Stimulated activated naive CD8-positive, alpha-beta T cell treated with anti-CD3 and anti-CD28 coated beads, Interleukin-15, amount 100 ng/mL, for 72 hours (primary cell): ENCODE results near the gene KRTAP10-10.
"Not testable (repeated sequence)": the region's sequence is repeated elsewhere in the genome, so short reads cannot be mapped to it uniquely, and the experiment has no call there.

Source experiments
- ATAC-seq: fragments of 150-1000 bp; cut with Tn5 transposase; 2 replicates; pipeline ENCODE4 v1.10.0; 2021; ENCODE audit warnings: mild to moderate bottlenecking, moderate library complexity
- DNase-seq, 2 donors: peaks; one replicate each; pipeline ENCODE4 v3.0.0; 2021 to 2022
- H3K27ac Mint-ChIP-seq, 2 donors: one replicate each; pipeline ENCODE4 v1.8.0; 2022; ENCODE audit warnings: mild to moderate bottlenecking in 2 of 2, mixed read lengths in 2 of 2, moderate library complexity in 2 of 2
- H3K27me3 Mint-ChIP-seq: one replicate; pipeline ENCODE4 v1.8.0; 2022; ENCODE audit warnings: mixed read lengths
- H3K4me1 Mint-ChIP-seq: one replicate; pipeline ENCODE4 v1.8.0; 2022; ENCODE audit warnings: mild to moderate bottlenecking, mixed read lengths
- H3K4me3 Mint-ChIP-seq, 2 donors: one replicate each; pipeline ENCODE4 v1.8.0; 2022; ENCODE audit warnings: mild to moderate bottlenecking in 2 of 2, mixed read lengths in 2 of 2, moderate library complexity in 1 of 2
- H3K9me3 Mint-ChIP-seq, 2 donors: one replicate each; pipeline ENCODE4 v1.8.0; 2022; ENCODE audit warnings: mixed read lengths in 2 of 2

Gene KRTAP10-10

DNA sequence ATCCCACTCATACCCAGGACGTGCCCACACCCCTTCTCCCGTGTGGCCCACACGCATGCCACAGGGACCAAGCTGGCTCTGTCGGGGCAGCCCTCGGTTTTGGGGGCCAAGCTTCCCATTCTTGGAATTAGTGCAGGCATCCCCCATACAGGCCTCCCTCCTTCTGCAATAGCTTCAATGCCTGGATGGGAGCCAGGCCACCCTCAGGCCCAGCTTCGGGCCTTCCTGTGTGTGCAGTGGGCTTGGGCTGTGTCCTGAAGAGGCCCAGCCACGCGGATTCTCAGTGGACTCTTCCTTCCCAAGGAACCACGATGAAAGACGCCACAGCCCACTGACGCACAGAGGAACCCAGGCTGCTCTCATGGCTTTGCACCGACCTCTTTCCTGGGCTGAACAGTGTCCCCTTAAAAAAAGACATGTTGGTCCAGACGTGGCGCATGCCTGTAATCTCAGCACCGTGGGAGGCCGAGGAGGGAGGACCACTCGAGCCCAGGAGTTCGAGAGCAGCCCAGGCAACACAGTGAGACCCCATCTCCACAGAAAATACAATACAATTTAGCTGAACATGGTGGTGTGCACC, 12.5 kb downstream of the KRTAP10-10 start:
- Mint-ChIP-seq H3K4me3 (no peak overlapping the region), H3K27me3 (no peaks in the 10 kb centered on the region), H3K27ac (no peak overlapping the region), H3K4me1 (peaks cover 44% of the 10 kb centered on the region), H3K9me3 (peaks cover 6 to 21% of the 10 kb centered on the region in 2 donors)
- DNase-seq (no peak), ATAC-seq (no peak)

DNA sequence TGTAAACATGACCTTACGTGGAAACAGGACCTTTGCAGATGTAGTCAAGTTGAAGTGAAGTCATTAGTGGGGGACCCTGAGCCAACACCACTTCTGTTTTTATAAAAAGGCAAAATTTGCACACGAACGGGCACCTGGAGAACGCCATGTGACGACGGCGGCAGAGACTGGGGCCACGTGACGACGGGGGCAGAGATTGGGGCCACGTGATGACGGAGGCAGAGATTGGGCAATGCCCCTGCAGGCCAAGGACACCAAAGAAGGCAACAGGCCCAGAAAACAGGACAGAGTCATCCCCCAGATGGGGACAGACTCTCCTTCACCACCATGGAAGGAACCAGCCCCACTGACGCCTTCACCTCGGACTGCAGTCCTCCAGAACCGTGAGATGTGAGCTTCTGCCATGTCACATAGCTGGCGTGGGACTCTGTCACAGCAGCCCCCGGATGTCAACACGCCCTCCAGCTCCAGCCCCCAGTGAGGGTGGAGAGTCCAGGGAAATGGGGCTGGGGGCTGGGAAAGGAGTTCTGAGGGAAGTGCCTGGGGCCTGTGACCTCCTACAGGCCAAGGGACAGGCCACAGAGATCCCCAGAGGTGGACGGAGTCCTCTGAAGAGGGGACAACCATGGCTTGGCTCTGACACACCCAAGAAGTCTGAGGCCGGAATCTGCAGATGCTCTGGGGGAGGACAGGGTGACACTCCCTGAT, 13.3 kb downstream of the KRTAP10-10 start:
- H3K9me3 Mint-ChIP-seq, result peaks cover 0 to 21% of the 10 kb centered on the region in 2 donors
- no peak overlapping the region for H3K4me3 Mint-ChIP-seq
- ATAC-seq, result no peak
- H3K27me3 Mint-ChIP-seq, result no peaks in the 10 kb centered on the region
- no peak overlapping the region for H3K27ac Mint-ChIP-seq
- peaks cover 53% of the 10 kb centered on the region for H3K4me1 Mint-ChIP-seq
- DNase-seq, result no peak

DNA sequence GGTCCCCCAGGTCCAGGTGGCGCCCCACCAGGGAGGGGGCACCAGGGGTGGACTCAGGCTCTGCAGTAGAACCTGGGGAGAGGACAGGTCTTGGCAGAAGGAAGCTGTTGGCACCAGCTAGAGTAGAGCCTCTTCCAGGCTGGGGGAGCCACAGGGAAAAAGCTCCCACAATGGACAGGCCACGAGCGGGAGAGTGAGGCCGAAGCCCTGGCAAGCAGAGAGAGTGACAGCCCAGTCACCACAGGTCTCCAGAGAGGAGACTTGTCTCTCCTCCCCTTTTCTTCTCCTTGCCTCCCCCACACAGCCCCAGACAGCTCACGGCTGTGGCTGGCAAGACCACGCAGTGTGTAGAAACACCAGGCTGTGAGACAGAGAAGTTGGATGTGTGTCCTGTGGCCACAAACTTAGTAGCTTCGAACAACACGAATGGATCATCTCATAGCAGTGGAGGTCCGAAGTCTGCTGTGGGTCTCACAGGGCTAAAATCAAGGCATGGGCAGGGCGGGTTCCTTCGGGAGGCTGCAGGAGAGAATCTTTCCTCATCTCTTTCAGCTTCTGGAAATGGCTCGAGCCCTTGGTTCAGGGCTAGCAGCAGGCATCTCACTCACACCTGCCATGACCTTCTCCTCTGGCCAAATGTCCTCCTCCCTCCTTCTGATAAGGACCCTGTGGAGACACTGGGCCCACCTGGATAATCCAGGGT, 14.0 kb downstream of the KRTAP10-10 start:
- Mint-ChIP-seq H3K4me3 (no peak overlapping the region), H3K27ac (peak overlapping the region in 1 of 2 donors; percentile 15), H3K9me3 (peaks cover 3 to 28% of the 10 kb centered on the region in 2 donors), H3K4me1 (peaks cover 60% of the 10 kb centered on the region), H3K27me3 (no peaks in the 10 kb centered on the region)
- ATAC-seq (no peak), DNase-seq (no peak)

- Mint-ChIP-seq H3K4me3 (no peak overlapping the region), H3K9me3 (peaks cover 17 to 48% of the 10 kb centered on the region in 2 donors), H3K27me3 (no peaks in the 10 kb centered on the region), H3K4me1 (peaks cover 67% of the 10 kb centered on the region), H3K27ac (no peak overlapping the region)
- ATAC-seq (no peak), DNase-seq (no peak)
Observed at GRCh38 chr21:44653123-44653522, 16.0 kb downstream of the KRTAP10-10 start.

- Mint-ChIP-seq H3K4me1 (peaks cover 75% of the 10 kb centered on the region), H3K27me3 (no peaks in the 10 kb centered on the region), H3K4me3 (peak overlapping the region in 1 of 2 donors; percentile 13), H3K27ac (peak overlapping the region; percentile 20 to 59), H3K9me3 (peaks cover 17 to 55% of the 10 kb centered on the region in 2 donors)
- DNase-seq (no peak), ATAC-seq (peak; percentile 7)
Observed at GRCh38 chr21:44653656-44654575, 16.8 kb downstream of the KRTAP10-10 start.

GRCh38 chr21:44654576-44655175, 17.5 kb downstream of the KRTAP10-10 start, which contains the start of gene KRTAP12-4:
Gene KRTAP12-4 (minus strand): TSS chr21:44654659. CDS start chr21:44654614, 45 bp downstream.
- ATAC-seq, result no peak
- H3K27me3 Mint-ChIP-seq, result no peaks in the 10 kb centered on the region

DNA sequence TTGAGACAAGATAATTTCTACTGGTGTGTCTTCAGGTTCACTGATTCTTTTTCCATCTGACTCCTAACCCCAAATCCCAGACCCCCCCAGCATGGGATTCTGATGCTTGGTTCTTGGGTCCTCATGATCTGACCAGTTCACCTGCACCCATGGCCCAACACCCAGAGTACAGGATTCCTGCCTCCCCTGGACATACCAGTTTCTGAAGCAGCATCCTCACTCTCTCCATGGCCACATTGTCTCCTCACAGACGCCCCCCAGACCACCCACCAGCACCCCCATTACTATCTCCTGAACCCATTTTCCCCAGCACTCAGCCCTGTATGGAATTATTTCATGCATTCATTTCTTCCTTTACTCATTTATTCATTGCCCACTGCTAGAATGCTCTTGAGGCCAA, 19.7 kb downstream of the KRTAP10-10 start:
- no peaks in the 10 kb centered on the region for H3K27me3 Mint-ChIP-seq
- peak overlapping the region in 1 of 2 donors; percentile 84 for H3K27ac Mint-ChIP-seq
- ATAC-seq, result no peak
- no peak for DNase-seq
- H3K4me1 Mint-ChIP-seq, result peaks cover 71% of the 10 kb centered on the region
- H3K4me3 Mint-ChIP-seq, result peak overlapping the region; percentile 75 to 77
- peaks cover 17 to 69% of the 10 kb centered on the region in 2 donors for H3K9me3 Mint-ChIP-seq

More at GRCh38 chr21:44654576-44655175, 17.5 kb downstream of the KRTAP10-10 start, which contains the start of gene KRTAP12-4:
- DNase-seq, result no peak
- Mint-ChIP-seq H3K4me1 (peaks cover 79% of the 10 kb centered on the region), H3K4me3 (peak within 1 kb of the TSS in 1 of 2 donors; percentile 13), H3K9me3 (peaks cover 17 to 57% of the 10 kb centered on the region in 2 donors), H3K27ac (peak within 1 kb of the TSS; percentile 20 to 94)

DNA sequence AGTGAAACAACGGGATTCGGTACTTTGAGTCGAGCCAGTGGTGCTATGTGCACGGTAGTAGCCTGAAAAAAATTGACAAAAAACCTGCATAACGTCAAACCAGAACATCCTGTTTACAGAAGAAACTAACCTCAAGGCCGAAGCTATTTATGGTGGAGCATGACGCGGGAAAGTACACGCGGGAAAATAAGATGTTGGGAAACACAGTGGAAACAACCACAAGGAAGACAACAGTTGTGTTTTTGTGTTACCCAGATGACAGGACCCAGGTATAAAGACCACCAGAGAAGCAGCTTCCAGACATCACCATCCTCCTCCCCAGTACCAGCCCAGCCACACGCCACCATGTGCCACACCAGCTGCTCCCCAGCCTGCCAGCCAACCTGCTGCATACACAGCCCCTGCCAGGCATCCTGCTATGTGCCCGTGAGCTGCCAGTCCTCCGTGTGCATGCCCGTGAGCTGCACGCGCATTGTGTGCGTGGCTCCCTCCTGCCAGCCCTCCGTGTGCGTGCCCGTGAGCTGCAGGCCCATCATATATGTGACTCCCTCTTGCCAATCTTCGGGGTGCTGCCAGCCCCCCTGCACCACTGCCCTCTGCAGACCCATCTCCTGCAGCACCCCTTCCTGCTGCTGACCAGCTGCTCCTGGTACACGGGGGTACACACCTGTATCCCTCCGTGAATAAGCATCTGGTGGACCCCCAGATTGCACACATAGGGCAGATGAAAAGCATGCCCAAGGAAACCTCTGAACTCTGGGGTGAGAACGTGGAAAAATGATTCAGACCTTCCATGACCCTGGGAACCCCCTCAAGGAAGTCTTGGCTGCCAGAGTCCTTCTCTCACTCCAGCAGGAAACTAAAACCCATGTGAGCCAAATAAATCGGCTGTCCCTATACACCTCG, 20.7 kb downstream of the KRTAP10-10 start, which contains the start of gene KRTAP12-3:
KRTAP12-3 (plus strand) TSS at position 298 of the 906 bp plus-strand sequence; CDS start at position 346, 48 bp downstream.
- peak in 1 of 2 donors; percentile 31 for DNase-seq
- peak; percentile 84 for ATAC-seq
- H3K4me3 Mint-ChIP-seq, result peak within 1 kb of the TSS; percentile 75 to 77
- H3K4me1 Mint-ChIP-seq, result peaks cover 71% of the 10 kb centered on the region
- H3K9me3 Mint-ChIP-seq, result peaks cover 17 to 76% of the 10 kb centered on the region in 2 donors
- peak within 1 kb of the TSS; percentile 84 to 92 for H3K27ac Mint-ChIP-seq
- no peaks in the 10 kb centered on the region for H3K27me3 Mint-ChIP-seq

DNA sequence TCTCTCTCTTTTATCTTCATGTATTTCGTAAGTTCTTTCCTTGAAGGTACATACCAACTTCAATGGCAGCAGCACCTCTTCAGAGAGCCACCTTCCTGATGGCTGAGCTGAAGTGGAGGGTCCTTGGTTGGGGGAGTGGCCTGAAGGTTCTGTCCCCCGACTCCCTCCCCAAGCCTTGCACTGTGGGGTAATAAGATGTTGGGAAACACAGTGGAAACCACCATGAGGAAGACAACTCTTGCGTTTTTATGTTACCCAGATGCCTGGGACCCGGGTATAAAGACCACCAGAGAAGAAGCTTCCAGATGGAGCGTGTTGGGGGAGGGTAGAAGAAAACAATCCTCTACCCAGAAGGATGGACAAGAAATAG, 21.4 kb downstream of the KRTAP10-10 start:
- H3K4me1 Mint-ChIP-seq, result peaks cover 69% of the 10 kb centered on the region
- H3K9me3 Mint-ChIP-seq, result peaks cover 21 to 72% of the 10 kb centered on the region in 2 donors
- H3K27me3 Mint-ChIP-seq, result no peaks in the 10 kb centered on the region
- ATAC-seq, result no peak
- H3K4me3 Mint-ChIP-seq, result peak overlapping the region; percentile 75 to 77
- H3K27ac Mint-ChIP-seq, result peak overlapping the region; percentile 1 to 24
- no peak for DNase-seq

DNA sequence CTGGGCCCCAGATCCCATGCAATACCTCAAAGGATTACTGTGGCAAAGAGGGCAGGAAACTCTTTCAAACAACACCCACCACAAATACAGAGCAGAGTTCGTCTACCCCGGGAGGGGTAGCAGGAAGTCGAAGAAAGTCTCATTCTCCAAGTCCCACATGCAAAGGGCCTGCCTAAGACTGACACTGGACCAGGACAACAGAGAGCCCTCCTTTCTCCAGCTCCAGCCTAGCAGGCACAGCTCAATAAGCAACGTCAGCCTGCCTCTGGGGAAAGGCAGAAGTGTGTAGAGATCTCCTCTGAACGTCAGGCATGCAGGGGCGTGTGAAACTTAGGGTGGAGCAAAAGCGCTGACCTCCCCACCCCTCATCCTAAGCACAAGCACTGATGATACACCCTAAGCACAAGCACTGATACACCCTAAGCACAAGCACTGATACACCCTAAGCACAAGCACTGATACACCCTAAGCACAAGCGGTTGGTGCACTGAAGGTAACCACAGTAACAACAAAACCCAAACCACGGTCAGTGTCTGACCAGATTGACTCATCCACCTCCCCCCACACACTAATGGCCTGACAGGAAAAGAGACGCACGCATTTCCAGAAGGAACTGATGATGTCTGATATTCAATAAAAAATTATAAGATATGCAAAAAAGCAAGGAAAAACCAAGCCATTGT, 21.9 kb downstream of the KRTAP10-10 start:
- Mint-ChIP-seq H3K27me3 (no peaks in the 10 kb centered on the region), H3K9me3 (peaks cover 23 to 67% of the 10 kb centered on the region in 2 donors), H3K4me3 (peak overlapping the region; percentile 75 to 77), H3K4me1 (peaks cover 64% of the 10 kb centered on the region), H3K27ac (peak overlapping the region in 1 of 2 donors; percentile 72)
- ATAC-seq (peak; percentile 54), DNase-seq (no peak)

GRCh38 chr21:44661567-44661966, 24.4 kb downstream of the KRTAP10-10 start:
- H3K4me3 Mint-ChIP-seq, ATAC-seq, H3K27me3 Mint-ChIP-seq, DNase-seq: not testable (repeated sequence)
- peaks cover 39% of the 10 kb centered on the region for H3K4me1 Mint-ChIP-seq
- H3K27ac Mint-ChIP-seq, result peak overlapping the region in 1 of 2 donors; percentile 55
- peaks cover 16 to 44% of the 10 kb centered on the region in 2 donors for H3K9me3 Mint-ChIP-seq

DNA sequence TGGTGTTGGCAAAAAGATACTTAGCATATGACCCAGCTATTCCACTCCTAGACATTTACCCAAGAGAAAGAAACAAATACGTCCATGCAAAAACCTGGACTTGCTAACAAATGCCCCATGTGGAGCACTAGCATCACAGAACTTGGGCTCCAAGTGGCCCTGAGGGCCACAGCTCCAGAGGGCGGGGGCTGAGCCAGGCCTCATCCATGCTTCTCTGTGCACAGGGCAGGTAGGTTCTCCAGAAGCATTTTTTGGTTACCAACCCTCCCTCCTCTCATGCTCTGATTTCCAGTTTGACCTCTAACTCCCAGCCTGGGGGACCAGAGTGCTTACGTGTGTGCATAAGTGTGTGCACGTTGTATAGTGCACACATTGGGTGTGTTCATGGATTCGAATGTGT, 27.5 kb downstream of the KRTAP10-10 start:
- H3K9me3 Mint-ChIP-seq, result peaks cover 11 to 29% of the 10 kb centered on the region in 2 donors
- H3K27ac Mint-ChIP-seq, result no peak overlapping the region
- no peak overlapping the region for H3K4me3 Mint-ChIP-seq
- no peaks in the 10 kb centered on the region for H3K27me3 Mint-ChIP-seq
- peaks cover 10% of the 10 kb centered on the region for H3K4me1 Mint-ChIP-seq
- DNase-seq (no peak), ATAC-seq (no peak)
